NCI-H1694 treated with DMSO at 0.1 percent for 48 hours (cell line): ENCODE results near the gene FOXK2.

ENCODE experiments used
- DNase-seq: peaks from one replicate; lab custom pipeline; 2025; lab: John Stamatoyannopoulos, UW

The FOXK2 gene

DNA sequence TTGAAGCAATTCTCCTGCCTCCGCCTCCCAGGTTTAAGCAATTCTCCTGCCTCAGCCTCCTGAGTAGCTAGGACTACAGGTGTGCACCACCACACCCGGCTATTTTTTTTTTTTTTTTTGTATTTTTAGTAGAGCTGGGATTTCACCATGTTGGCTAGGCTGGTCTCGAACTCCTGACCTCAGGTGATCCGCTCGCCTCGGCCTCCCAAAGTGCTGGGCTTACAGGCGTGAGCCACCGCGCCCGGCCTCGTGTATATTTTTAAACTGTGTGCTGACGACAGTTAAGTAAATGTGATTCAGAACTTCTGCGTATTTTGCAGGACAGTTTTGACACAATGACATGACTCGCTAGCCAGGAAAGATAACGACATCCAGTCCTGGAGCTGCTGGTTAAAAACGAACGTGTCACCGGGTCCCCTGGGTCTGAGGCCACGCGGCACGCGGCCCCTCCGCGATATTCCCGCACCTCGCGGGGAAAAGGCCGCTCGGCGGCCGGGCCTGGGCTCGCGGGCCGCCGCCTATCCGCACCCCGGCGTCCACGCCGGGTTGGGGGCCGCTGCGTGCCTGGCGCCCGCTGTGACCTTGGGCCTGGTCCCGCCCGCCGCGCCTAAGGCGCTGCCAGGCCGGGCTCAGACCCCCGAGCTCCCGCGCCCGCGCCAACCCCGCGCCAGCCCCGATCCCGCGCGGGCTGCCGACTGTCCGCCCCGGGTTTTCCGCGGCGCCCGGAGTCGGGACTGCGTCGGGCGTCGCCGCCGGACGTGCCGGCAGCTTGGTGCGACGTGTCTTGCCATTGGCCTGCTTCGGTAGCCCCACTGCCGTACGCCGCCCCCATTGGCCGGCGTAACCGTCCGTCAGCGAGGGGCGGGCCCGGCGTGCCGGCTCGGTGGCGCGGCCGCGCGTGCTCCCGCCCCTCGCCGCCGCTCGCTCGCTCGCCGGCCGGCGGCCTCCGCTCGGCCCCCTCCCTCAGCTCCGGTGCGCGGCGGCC, at the start of gene FOXK2:
FOXK2 (plus strand) TSS at position 907 of the 985 bp plus-strand sequence. CDS start 157 bp downstream, outside the sequence.
- peak; percentile 94 for DNase-seq

DNA sequence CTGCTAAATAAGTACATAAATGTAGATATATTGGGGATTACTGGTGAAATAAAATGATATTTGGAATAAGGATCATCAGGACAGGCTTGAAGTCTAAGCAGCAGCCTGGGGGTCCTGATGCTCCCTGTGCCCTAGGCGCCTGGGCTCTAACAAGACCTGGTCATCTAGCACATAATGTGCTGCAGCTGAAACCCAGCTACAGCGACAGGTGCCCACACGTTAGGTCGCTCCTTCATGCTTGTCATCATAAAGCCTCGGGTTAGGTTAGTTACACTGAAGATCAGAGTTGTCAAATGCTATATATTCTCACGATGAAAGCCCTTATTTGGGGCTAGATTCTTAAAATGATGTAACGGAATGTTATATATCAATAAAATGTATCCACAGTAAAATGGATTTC, 49.5 kb upstream of the FOXK2 start:
- DNase-seq, result no peak

DNA sequence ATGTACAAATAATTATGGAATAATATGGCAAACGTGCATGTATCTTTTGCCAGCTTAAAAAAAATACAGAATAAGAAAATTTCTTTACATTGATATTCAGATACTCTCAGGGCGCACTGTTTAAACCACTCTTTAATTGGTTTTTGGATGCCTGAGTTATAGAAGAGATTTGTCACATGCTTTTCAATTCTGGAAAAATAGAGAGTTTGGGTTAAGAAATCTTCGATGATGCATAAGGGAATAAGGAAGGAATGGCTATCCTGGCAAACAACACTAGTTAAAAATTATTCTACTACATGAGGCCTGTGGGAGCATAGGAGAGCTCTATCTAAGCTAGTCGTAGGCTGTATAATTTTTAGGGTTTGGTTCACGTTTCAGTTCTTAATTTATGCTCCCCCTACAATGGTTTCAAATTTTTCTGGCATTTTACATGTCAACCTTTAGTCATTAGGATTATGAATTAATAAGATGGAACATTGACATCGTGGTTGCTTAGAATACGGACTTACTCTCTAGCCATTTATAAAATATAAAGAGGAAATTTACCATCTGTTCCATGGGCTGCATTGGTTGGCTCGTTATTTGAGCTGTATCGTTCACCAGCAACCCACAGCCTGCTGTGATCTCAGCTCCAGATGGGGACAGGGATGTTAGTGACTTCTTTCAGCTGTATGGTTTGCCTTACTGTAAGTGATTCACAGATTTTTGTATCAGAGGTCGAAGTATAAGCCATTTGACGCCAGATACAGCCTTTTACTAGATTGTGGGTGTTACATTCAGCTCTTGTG, 45.1 kb upstream of the FOXK2 start:
- peak; percentile 93 for DNase-seq

DNA sequence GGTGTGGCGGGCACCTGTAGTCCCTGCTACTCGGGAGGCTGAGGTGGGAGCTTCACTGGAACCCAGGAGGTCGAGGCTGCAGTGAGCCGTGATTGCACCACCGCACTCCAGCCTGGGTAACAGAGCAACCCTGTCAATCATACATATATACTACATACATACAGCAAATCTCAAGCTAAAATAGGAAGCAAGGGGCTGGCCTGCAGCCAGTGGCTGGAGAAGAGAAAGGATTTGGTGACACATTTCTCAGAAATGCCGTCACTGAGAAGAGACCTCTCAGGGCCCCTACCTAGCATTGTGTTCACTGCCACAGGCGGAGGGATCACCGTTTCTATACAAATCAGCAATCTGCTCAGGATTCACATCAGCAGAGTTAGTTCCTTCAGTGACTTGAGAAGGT, 44.1 kb upstream of the FOXK2 start:
- no peak for DNase-seq

DNA sequence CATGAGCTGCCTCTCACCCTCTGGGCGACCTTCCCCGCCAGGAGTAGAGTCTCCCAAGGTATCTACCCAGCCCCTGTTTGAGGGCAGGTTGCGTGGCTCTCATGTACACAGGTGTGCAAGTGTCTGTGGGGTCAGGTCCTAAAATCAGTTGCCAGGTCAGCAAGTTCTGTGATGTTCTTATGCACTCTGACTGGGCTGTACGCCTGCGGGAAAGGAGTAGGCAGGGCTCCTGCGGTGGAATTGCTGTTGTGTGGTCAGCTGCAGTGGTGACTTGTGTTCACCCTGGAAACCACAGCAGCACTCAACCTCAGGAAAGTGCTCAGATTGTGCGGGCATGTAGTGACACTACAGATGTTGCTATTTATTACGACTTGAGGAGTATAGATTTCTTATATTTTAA, 41.6 kb upstream of the FOXK2 start:
- DNase-seq, result no peak

DNA sequence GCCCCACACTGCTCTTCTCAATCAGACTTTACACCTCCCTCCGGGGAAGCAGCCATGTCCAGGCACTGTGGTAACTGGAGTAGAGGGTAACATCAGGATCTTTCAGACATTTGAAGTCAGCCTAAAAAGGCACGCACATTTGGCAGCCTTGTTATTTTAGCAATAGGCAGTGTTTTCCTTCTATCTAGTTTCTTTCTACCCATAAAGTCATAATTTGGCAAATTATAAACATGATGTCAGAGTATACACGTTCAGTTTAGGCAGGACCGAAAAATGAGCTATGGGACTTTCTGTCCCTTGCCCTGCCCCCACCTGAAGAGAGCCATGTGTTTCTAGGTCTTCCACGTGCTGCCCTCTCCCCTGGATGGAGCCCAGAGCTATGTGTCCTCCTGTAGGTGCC, 39.9 kb upstream of the FOXK2 start:
- DNase-seq, result no peak

- no peak for DNase-seq
Observed at GRCh38 chr17:82480318-82480717, 39.2 kb upstream of the FOXK2 start.

GRCh38 chr17:82483204-82483660, 36.3 kb upstream of the FOXK2 start:
- no peak for DNase-seq

DNA sequence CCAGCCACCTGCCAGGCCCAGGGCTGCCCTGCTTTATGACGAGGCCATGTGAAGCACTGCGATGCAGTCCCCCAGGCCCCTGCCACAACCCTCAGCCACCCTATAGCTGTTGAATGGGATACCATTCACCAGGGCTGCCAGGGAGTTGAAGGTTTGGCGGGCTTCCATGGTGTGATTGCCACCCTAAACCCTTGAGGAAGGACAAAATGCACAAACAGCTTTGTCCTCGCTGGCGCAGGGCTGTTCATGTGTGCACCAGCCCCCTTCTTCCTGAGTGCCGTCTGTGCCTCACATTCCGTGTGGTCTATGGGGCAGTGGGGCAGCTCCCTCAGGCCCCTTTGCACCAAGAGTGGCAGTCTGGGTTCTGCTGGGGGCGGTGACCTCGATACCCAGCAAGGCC, 35.7 kb upstream of the FOXK2 start:
- no peak for DNase-seq

GRCh38 chr17:82486231-82487094, 33.1 kb upstream of the FOXK2 start:
- no peak for DNase-seq

GRCh38 chr17:82487910-82488309, 31.6 kb upstream of the FOXK2 start:
- DNase-seq, result no peak

- DNase-seq, result no peak
Observed at GRCh38 chr17:82489117-82489516, 30.4 kb upstream of the FOXK2 start.

GRCh38 chr17:82489851-82490511, 29.6 kb upstream of the FOXK2 start:
- DNase-seq, result no peak

- peak; percentile 53 for DNase-seq
Observed at GRCh38 chr17:82490512-82491195, 28.9 kb upstream of the FOXK2 start.

- DNase-seq, result no peak
Observed at GRCh38 chr17:82491196-82491530, 28.4 kb upstream of the FOXK2 start.

- no peak for DNase-seq
Observed at GRCh38 chr17:82491533-82491932, 28.0 kb upstream of the FOXK2 start.

GRCh38 chr17:82492643-82493225, 26.8 kb upstream of the FOXK2 start:
- no peak for DNase-seq

DNA sequence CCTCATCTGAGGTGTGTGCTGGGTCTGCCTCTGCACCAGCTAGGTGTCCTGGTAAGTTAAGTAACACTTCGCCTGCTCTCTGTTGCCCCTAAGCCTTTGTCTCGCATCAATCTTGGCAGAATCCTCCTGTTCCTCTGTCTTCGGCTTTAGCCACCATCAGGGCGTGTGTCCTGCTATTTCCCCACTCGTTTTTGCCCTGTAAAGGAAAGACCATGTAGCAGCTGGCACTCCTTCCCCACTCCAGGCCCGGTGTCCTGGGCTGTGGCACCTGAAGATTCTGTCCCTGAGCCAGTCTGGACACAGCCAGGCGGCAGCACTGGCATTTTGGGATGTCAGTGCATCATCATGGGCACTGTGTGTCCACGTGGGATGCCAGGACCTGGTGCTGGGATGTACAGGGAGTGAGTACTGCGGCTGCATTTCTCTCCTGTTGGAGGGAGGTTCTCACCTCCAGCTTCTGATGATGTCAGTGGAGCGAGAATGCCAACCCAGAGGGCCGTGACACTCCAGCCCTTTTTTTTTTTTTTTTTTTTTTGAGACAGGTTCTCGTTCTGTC, 26.2 kb upstream of the FOXK2 start:
- no peak for DNase-seq

GRCh38 chr17:82494236-82495055, 25.1 kb upstream of the FOXK2 start:
- DNase-seq, result peak; percentile 99
